8988T (cell line): Measurements from ENCODE around the gene PPL.
"Not testable (repeated sequence)": the region's sequence is repeated elsewhere in the genome, so short reads cannot be mapped to it uniquely, and the experiment has no call there.

Experiments
- DNase-seq: peaks from one replicate; pipeline ENCODE4 v3.0.0; 2011

The PPL gene

GRCh38 chr16:4957720-4958509 lies 21.0 kb upstream of the PPL start, which contains the start of gene SEC14L5:
Gene SEC14L5, plus strand, starts transcription at chr16:4958330. Its CDS starts 994 bp downstream, at chr16:4959324.
- DNase-seq: peak; percentile 82

DNA sequence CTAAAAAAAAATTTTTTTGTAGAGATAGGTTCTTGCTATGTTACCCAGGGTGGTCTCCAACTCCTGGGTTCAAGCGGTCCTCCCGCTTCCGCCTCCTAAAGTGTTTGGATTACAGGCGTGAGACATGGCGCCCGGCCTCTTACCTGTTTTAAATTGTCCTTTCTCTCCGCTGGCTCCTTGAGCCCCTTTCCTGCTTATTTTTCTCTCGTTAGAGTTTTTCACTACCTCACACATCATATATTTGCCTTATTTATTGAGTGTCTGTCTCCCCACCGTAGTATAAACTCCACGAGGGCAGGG lies 20.4 kb upstream of the PPL start:
- DNase-seq: no peak

GRCh38 chr16:4954714-4955113 lies 17.8 kb upstream of the PPL start:
- no peak for DNase-seq

GRCh38 chr16:4951583-4951982 lies 14.6 kb upstream of the PPL start:
- DNase-seq: not testable (repeated sequence)

- DNase-seq: no peak
Measured at GRCh38 chr16:4949986-4950385, 13.0 kb upstream of the PPL start.

- DNase-seq: no peak
Measured at GRCh38 chr16:4948903-4949766, 12.2 kb upstream of the PPL start.

DNA sequence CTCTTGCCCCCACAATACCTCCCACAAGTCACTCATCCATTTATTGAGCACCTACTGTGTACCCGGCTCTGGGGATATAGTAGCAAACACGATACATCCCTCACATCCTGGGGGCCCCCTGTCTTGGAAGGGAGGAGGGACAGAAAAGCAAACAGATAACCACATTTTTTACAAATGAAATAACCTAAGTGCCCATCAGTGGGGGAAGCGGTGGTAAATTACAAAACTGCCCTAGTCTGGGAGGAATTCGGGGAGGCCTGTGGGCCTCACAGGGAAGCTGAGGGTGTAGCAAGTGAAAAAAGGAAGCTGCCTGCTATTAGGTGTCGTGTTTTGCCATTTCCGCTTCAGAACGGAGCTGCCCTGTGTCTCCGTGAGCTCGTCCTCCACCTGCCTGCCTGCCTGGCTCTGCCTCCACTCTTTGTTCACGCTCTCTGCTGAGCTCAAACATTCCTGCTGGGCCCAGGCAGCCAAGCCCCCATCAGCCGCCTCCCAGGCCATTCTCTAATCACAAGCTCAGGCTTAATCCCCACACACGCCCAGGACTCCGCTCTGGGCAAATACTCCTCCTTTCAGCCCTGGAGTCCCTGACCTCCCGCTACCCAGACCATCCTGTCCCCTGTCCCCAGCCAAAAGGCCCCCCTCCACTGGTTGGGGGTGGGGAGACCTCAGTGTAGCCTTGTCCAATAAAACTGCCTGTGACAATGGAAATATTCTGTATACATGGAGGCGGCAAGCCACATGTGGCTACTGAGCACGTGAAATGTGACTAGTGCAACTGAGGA lies 11.0 kb upstream of the PPL start:
- DNase-seq: no peak

GRCh38 chr16:4946917-4947316 lies 10.0 kb upstream of the PPL start:
- DNase-seq: no peak

GRCh38 chr16:4945560-4946502 lies 8.9 kb upstream of the PPL start:
- peak; percentile 41 for DNase-seq

DNA sequence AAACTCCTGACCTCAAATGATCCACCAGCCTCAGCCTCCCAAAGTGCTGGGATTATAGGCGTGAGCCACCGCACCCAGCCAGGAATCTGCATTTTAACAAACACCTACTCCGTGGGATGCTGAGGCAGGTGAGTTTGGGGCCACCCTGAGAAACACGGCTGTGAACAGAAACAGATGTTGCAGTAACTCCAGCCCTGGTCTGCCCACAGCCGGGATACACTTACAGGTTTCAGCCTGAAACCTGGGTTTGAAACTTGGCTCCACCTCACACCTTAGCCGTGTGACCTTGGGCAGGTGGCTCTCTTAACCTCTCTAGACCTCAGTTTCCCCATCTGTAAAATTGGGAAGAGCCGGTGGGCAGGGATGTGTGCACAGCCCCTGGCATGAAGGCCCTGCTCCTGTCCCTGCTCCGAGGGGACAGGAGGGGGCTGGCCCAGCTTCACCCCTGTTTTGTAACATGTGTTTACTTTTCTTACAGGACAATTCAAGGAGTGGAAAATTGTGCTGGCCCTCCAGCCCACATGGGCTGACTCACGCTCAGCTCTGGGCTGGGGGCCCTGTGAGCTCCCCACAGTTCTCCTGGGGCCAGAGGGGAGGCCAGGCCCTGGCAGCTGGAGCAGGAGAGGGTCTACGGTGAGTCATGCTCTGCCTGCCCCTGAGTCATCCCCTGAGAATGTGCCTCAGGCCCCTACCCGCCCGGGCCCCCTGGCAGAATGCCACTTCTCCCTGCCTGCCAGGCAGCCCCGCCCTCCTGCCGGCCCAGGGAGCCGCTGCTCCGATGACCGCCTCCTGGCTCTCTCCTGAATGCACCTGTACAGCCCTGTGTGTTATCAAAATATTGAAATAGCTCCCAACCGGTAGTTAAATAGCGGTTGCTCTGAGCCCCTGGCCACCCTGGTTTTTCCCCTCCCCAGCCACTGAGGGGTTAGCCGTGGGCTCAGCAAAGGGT lies 7.7 kb upstream of the PPL start:
- DNase-seq: peak; percentile 64

- DNase-seq: no peak
Measured at GRCh38 chr16:4942481-4942880, 5.5 kb upstream of the PPL start.

DNA sequence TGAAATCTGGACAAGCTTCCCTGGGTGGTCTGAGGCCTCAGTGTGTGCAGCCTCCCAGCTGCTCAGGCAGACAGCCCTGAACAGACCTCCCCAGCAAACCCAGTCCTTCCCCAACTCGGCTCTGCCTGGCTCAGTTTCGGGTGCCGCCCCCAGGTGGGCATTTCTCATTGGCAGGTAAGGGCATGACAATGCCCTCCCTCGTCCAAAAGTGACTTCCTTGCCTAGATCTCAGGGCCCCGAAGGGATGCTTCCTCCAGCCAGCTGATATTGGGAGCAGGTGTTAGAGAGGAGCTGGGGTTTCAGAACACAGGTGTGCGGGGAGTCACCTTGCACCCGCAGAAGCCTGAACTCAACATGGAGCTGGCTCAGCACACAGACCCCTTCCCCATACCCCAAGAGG lies 3.8 kb upstream of the PPL start:
- no peak for DNase-seq

DNA sequence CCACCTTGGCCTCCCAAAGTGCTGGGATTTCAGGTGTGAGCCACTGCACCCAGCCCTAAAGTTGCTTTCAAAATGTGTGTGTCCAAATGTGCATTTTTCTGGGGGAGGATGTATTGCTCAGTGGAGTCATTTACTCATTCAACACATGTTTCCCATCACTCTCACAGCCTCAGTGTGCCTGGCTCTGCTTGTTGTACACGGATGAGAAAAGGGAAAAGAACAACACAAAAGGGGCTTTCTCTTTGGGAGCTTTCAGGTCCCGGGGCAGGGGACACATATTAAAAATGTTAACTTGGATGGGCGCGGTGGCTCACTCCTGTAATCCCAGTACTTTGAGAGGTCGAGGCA lies 1.7 kb upstream of the PPL start:
- DNase-seq: no peak

DNA sequence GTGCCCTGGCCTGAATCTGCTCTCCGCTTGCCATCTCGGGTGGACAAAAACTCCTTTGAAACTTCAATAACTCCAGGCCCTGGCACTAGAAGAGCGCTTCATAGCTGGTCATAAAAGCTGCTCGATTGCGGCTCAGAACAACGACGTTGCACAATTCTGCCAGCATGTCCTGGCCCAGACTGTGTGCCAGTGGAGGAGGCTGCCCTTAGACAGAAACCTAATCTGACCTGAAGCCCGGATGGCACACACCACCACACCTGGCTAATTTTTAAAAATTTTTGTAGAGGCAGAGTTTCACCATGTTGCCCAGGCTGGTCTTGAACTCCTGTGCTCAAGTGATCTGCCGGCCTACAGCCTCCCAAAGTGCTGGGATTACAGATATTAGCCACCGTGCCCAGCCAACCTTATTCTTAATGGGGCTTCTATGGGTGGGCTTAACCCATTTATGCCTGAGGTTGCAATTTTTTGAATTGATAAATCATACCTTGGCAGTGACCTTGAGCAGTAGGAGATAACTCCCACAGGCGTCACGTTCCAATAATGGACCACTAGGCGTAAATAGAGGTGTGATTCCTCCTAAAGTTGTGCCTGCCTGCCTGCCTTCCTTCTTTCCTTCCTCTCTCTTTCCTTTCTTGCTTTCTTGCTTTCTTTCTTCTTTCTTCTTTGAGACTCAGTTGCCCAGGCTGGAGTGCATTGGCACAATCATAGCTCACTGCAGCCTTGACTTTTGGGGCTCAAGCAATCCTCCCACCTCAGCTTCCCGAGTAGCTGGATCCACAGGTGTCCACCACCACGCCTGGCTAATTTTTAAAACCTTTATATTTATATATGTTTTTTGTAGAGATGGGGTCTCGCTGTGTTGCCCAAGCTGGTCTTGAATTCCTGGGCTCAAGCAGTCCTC lies 1.1 kb upstream of the PPL start:
- no peak for DNase-seq

DNA sequence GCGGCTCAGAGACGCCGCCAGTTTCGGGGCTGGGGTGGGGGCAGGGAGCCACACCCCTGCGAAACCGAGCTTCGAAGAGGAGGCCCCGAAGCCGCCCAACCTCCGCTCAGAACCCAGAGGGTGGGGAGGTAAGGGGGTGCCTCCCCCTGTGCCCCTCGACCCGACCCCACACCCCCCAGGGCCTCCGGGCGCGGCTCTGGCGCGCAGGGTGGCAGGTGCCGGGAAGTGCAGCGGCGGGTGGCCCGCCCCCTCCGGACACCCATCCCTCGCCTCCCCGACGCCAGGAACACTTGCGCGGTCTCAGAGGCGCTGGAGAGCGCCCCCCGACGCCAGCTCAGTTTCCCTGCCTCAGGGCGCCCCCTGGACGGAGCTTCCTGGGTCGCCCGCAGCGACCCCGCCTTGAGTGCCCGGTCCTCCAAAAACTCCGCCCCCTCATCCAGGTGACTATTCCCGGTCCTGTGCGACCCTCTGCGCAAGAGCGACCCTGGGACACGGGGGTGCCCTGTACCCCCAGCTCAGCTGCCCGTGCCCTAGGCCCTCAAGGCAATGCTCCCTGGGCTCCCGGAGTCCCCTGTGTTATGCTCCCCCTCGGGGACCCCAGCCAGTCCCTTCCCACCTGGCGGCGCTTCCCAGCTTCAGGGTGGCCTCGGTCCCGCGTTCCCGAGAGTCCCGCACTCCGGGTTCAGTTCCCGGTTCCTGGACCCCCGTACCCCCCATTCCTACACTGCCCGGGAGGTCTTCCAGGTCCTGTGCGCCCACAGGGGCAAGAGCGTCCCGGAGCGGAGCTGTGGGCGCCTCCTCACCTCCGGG lies 562 bp downstream of the PPL start:
- DNase-seq: peak; percentile 58

DNA sequence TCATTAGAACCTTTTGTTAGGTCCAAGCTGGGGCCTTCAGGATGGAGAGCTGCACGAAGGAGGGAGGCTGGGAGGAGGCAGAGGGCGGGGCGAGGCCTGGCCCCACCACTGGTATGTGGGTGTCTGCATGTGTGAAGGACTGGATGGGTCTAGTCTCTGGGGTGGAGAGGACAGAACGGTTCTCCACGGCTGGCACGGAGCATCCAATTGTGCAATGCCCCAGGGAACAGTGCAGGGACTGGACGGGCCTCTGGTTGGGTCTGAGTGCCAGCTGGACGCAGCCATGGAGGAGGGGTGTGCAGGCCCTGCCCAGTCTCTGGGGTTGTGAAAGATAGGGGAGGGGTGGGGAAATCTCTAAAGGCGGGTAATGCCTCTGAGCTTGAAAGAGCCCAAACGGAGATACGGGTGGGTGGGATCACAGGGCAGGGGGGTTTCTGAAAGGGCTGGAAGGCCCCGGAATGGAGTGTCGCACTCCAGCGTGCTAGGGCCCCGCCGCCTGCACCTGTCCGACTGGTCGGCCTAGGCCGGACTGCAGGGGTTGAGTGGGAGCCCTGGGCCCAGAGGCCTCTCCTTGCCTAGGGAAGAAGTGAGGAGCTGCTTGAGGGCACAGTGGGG lies 1.6 kb downstream of the PPL start:
- DNase-seq: no peak

DNA sequence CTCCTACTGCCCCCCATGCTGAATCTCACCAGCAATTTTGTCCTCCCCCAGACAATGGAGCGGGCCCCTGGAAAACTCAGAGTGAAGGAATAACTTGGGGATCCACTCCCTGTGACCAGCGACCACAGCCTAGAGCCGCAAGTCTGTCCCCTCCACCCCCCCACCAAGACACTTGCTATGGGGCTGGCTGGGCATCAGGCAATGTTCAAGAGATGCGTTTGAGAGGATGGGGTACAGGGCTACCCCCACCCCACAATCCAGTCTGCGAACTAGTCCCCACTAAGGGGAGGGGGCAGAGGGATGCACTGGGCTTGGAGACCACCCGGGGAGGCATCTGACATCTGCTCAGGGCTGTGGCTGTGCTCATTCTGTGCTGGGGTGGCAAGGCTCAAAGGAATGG lies 2.4 kb downstream of the PPL start:
- no peak for DNase-seq

DNA sequence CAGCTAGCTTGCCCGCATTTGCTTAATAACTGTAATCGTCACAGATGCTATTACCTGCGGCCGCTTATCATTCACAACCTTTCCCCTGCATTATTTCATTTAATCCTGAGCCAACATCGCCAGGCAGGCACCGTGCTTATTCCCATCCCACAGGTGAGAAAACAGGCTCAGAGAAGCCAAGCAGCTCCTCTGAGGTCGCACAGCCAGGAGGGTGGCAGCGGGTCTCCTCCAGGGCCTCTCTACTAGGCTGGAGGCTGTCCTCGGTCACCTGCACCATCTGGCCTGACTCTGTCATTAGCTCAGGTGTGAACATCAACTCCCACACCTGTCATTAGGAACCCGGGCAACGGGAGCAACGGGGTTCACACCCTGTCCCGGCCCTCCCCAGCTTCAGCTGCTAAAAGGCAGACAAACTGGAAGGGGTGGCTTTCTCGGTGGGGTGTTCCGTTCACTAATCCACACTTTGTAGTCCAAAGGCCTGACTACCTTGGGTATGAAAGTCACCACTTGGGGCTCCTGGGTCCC lies 3.0 kb downstream of the PPL start:
- DNase-seq: no peak

- no peak for DNase-seq
Measured at GRCh38 chr16:4933433-4933832, 3.5 kb downstream of the PPL start.
